GM12872 (cell line): ENCODE measurements around the gene ZC3H12C.

Experiments
- CTCF ChIP-seq: IDR thresholded peaks from 3 replicates; pipeline ENCODE4 v1.5.1; 2011; ENCODE audit warnings: low read depth, mild to moderate bottlenecking, low read length, moderate library complexity; ENCODE audit not compliant: insufficient read depth

The ZC3H12C gene

GRCh38 chr11:110158317-110159200, 65.4 kb downstream of the ZC3H12C start:
- TF ChIP-seq CTCF, result no peak

- TF ChIP-seq CTCF, result no peak
Observed at GRCh38 chr11:110159476-110159875, 66.3 kb downstream of the ZC3H12C start.

- no peak for TF ChIP-seq CTCF
Observed at GRCh38 chr11:110160016-110160415, 66.8 kb downstream of the ZC3H12C start.

GRCh38 chr11:110160437-110160836, 67.2 kb downstream of the ZC3H12C start:
- TF ChIP-seq CTCF, result no peak

GRCh38 chr11:110161061-110161460, 67.9 kb downstream of the ZC3H12C start:
- TF ChIP-seq CTCF, result no peak

GRCh38 chr11:110162216-110162615, 69.0 kb downstream of the ZC3H12C start:
- no peak for TF ChIP-seq CTCF

GRCh38 chr11:110165039-110165925, 72.1 kb downstream of the ZC3H12C start:
- TF ChIP-seq CTCF, result no peak
